HepG2 (cell line): ENCODE data around the gene PRM3. TPM values are rescaled to one million over a fixed set of nuclear protein-coding genes. Genes with fewer than 3 reads are reported as not detected.

Experiments
- GFI1 ChIP-seq: sonication (generic); formaldehyde crosslinking; IDR thresholded peaks from 2 replicates; pipeline ENCODE4 v1.5.0; 2020; ENCODE audit warnings: missing genetic modification reagents, mild to moderate bottlenecking, borderline replicate concordance
- GZF1 ChIP-seq: sonication (generic); formaldehyde crosslinking; IDR thresholded peaks from 2 replicates; pipeline ENCODE4 v1.5.1; 2020; ENCODE audit warnings: mild to moderate bottlenecking, missing genetic modification reagents
- HOXA9 ChIP-seq: sonication (generic); formaldehyde crosslinking; IDR thresholded peaks from 2 replicates; pipeline ENCODE4 v1.8.1; 2022; ENCODE audit warnings: missing genetic modification reagents, mild to moderate bottlenecking, moderate library complexity, borderline replicate concordance
- KMT2A ChIP-seq: sonication (generic); formaldehyde crosslinking; IDR thresholded peaks from 2 replicates; pipeline ENCODE4 v1.4.0; 2020; ENCODE audit warnings: missing genetic modification reagents
- MED8 ChIP-seq: sonication (generic); formaldehyde crosslinking; IDR thresholded peaks from 2 replicates; pipeline ENCODE4 v1.8.1; 2023; ENCODE audit warnings: mild to moderate bottlenecking, missing genetic modification reagents; ENCODE audit not compliant: insufficient replicate concordance
- MXI1 ChIP-seq: IDR thresholded peaks from 3 replicates; pipeline ENCODE4 v1.6.1; 2012; ENCODE audit warnings: low read depth, low read length, inconsistent platforms, borderline replicate concordance
- NR1H2 ChIP-seq: sonication (generic); formaldehyde crosslinking; IDR thresholded peaks from 2 replicates; pipeline ENCODE4 v1.8.1; 2022; ENCODE audit warnings: low read depth, missing genetic modification reagents, borderline replicate concordance
- PATZ1 ChIP-seq: sonication (generic); formaldehyde crosslinking; IDR thresholded peaks from 2 replicates; pipeline ENCODE4 v1.4.0; 2020; ENCODE audit warnings: missing genetic modification reagents
- RFXANK ChIP-seq: IDR thresholded peaks from 2 replicates; pipeline ENCODE4 v1.6.1; 2016
- SMAD9 ChIP-seq: sonication (generic); formaldehyde crosslinking; IDR thresholded peaks from 2 replicates; pipeline ENCODE4 v1.5.1; 2020; ENCODE audit warnings: mild to moderate bottlenecking, missing genetic modification reagents
- SOX6 ChIP-seq, 2 experiments: fragments of 450-650 bp in 1 of 2; sonication (generic) in 1 of 2; formaldehyde crosslinking in 1 of 2; IDR thresholded peaks; 2 replicates each; pipeline versions ENCODE4 v1.4.0 to v1.6.1; 2017 to 2020; ENCODE audit warnings: antibody characterized with exemption in 1 of 2, mild to moderate bottlenecking in 1 of 2, missing genetic modification reagents in 1 of 2
- TCF7 ChIP-seq: sonication (generic); IDR thresholded peaks from 2 replicates; pipeline ENCODE4 v1.6.1; 2016; ENCODE audit warnings: antibody characterized with exemption, low read depth
- TP53 ChIP-seq: sonication (generic); formaldehyde crosslinking; conservative IDR thresholded peaks from 2 replicates; pipeline ENCODE4 v1.4.0; 2020; ENCODE audit warnings: missing genetic modification reagents
- U2AF1 ChIP-seq: fragments of 200-400 bp; formaldehyde crosslinking; optimal IDR thresholded peaks from 2 replicates; pipeline ENCODE3; 2017; ENCODE audit warnings: mild to moderate bottlenecking, low read depth, low read length
- ZBTB1 ChIP-seq: sonication (generic); formaldehyde crosslinking; IDR thresholded peaks from 2 replicates; pipeline ENCODE4 v1.4.0; 2020; ENCODE audit warnings: missing genetic modification reagents, borderline replicate concordance
- ZFP90 ChIP-seq: sonication (generic); formaldehyde crosslinking; IDR thresholded peaks from 2 replicates; pipeline ENCODE4 v1.8.0; 2022; ENCODE audit warnings: missing genetic modification reagents, mild to moderate bottlenecking, inconsistent platforms, borderline replicate concordance
- ZHX1 ChIP-seq: sonication (generic); formaldehyde crosslinking; IDR thresholded peaks from 2 replicates; pipeline ENCODE4 v1.8.1; 2022; ENCODE audit warnings: low read depth, mild to moderate bottlenecking, missing genetic modification reagents
- ZNF280D ChIP-seq: sonication (generic); formaldehyde crosslinking; IDR thresholded peaks from 2 replicates; pipeline ENCODE4 v1.5.1; 2020; ENCODE audit warnings: mild to moderate bottlenecking, missing genetic modification reagents
- ZNF672 ChIP-seq: sonication (generic); formaldehyde crosslinking; IDR thresholded peaks from 2 replicates; pipeline ENCODE4 v1.8.1; 2022; ENCODE audit warnings: missing genetic modification reagents
- ZZZ3 ChIP-seq: sonication (generic); formaldehyde crosslinking; IDR thresholded peaks from 2 replicates; pipeline ENCODE4 v1.4.0; 2020; ENCODE audit warnings: missing genetic modification reagents, mild to moderate bottlenecking, borderline replicate concordance
- polyA plus RNA-seq, 8 experiments: library from polyadenylated mRNA; depleted of rRNA in 3 of 8; stranded (reverse) in 7 of 8; unstranded in 1 of 8; fragments of >200 nt; fragmentation: Illumina TruSeq in 4 of 8; extraction: Trizol in 4 of 8; gene quantifications; 2 replicates each; pipeline versions ENCODE4 v1.2.1 to v1.2.3, GENCODE V29; 2011 to 2016; ENCODE audit warnings: low read depth in 4 of 8, missing spikeins in 1 of 8, mixed read lengths in 1 of 8; ENCODE audit not compliant: insufficient read depth in 1 of 8
- total RNA-seq, 5 experiments: library from RNA; depleted of rRNA; stranded (reverse); fragments of >200 nt; fragmentation: Illumina TruSeq; extraction: Trizol; gene quantifications; 2 replicates each; pipeline ENCODE4 v1.2.3, GENCODE V29; 2016; ENCODE audit warnings: low read depth in 1 of 5

PRM3 gene
- total and polyA plus RNA-seq, 2 of the 13 experiments (the other 11 are each of a cell fraction or from before 2014, with no cell fraction given): not detected

GRCh38 chr16:11309895-11310633, 36.6 kb upstream of the PRM3 start (continued):
- 0 out of 2 replicates have a peak, but pooled peaks have one; percentile 52 for TF ChIP-seq PATZ1
- TF ChIP-seq GZF1 (CRISPR knock-in tag): no peak; the same call in 1 of the 2 replicates
- TF ChIP-seq ZNF672 (CRISPR knock-in tag): no peak
- TF ChIP-seq TCF7: peak; percentile 41; the same call in 1 of the 2 replicates
- peak; percentile 66; the same call in 1 of the 2 replicates for TF ChIP-seq RFXANK (CRISPR knock-in tag)
- TF ChIP-seq MED8 (CRISPR knock-in tag): no peak
- TF ChIP-seq KMT2A (CRISPR knock-in tag): no peak; the same call in 1 of the 2 replicates
- TF ChIP-seq NR1H2 (CRISPR knock-in tag): peak; percentile 48; the same call in 1 of the 2 replicates
- peak; percentile 60; the same call in 1 of the 2 replicates for TF ChIP-seq GFI1 (CRISPR knock-in tag)
- TF ChIP-seq U2AF1: no peak
- TF ChIP-seq SOX6 (IDR thresholded peaks at IDR 0.05): no peak
- peak; percentile 86 for TF ChIP-seq SOX6 (CRISPR knock-in tag; IDR thresholded peaks at IDR 0.05)
- peak; percentile 97; the same call in 1 of the 2 replicates for TF ChIP-seq ZNF280D (CRISPR knock-in tag)
- TF ChIP-seq ZZZ3 (CRISPR knock-in tag): no peak
- peak; percentile 58; the same call in 1 of the 2 replicates for TF ChIP-seq ZHX1 (CRISPR knock-in tag)
- TF ChIP-seq SMAD9: no peak
- TF ChIP-seq ZFP90 (CRISPR knock-in tag): peak; percentile 20; the same call in 1 of the 2 replicates
- TF ChIP-seq MXI1: peak; percentile 86; the same call in 2 of the 3 replicates
- TF ChIP-seq ZBTB1: no peak
- TF ChIP-seq TP53 (CRISPR knock-in tag): no peak
- TF ChIP-seq HOXA9 (CRISPR knock-in tag): no peak
